Ascending aorta (tissue), 2 donors: Measurements from ENCODE around the gene PUM1. TPM values are rescaled to one million over a fixed set of nuclear protein-coding genes. Genes with fewer than 3 reads are reported as not detected.

Source experiments
- DNase-seq, 2 donors: peaks; one replicate each; pipeline ENCODE4 v3.0.0-alpha.2; 2019; ENCODE audit warnings: low spot score in 2 of 2
- H3K27ac ChIP-seq, 2 donors: fragments of 200-600 bp; sonication (generic); one replicate each; pipeline ENCODE4 v1.5.1; 2016 to 2017; ENCODE audit warnings: mild to moderate bottlenecking in 1 of 2
- H3K27me3 ChIP-seq: fragments of 200-600 bp; sonication (generic); one replicate; pipeline ENCODE4 v1.5.1; 2017
- H3K36me3 ChIP-seq, 2 donors: fragments of 200-600 bp; sonication (generic); one replicate each; pipeline ENCODE4 v1.5.1; 2016
- H3K4me1 ChIP-seq, 2 donors: fragments of 200-600 bp; sonication (generic); one replicate each; pipeline ENCODE4 v1.5.1; 2016 to 2017; ENCODE audit warnings: mild to moderate bottlenecking in 1 of 2
- H3K4me3 ChIP-seq, 2 donors: fragments of 200-600 bp; sonication (generic); one replicate each; pipeline ENCODE4 v1.5.1; 2016 to 2017; ENCODE audit warnings: mild to moderate bottlenecking in 1 of 2
- H3K9me3 ChIP-seq, 2 donors: fragments of 200-600 bp; sonication (generic); one replicate each; pipeline ENCODE4 v1.5.1; 2016
- intact Hi-C: fragments of 100-400 bp; cut with DNase I; formaldehyde crosslinking; loops from one replicate; pipeline ENCODE4 v1.15.1; 2023
- total RNA-seq: library from RNA; depleted of rRNA; stranded (reverse); fragments of >200 nt; gene quantifications from one replicate; pipeline ENCODE4 v1.1.0, GENCODE V29; 2016
- TF ChIP-seq, protein P1 (sequence below), 3 experiments: fragments of 200-600 bp in 2 of 3; fragments of 450-650 bp in 1 of 3; sonication (generic) in 2 of 3; IDR thresholded peaks; one replicate each; pipeline ENCODE4 v1.5.1; 2016 to 2019; ENCODE audit warnings: antibody characterized with exemption in 3 of 3, mild to moderate bottlenecking in 1 of 3, moderate library complexity in 1 of 3

The PUM1 gene
- total RNA-seq, 1 donor from 2014 or later, result 52.3 TPM

- peaks cover 0 to 20% of the 10 kb centered on the region in 2 donors for H3K4me1 ChIP-seq
- no peaks in the 10 kb centered on the region for H3K36me3 ChIP-seq
- H3K4me3 ChIP-seq, result no peak overlapping the region
- DNase-seq, result no peak
- H3K27ac ChIP-seq, result no peak overlapping the region
- TF ChIP-seq, protein P1, sequence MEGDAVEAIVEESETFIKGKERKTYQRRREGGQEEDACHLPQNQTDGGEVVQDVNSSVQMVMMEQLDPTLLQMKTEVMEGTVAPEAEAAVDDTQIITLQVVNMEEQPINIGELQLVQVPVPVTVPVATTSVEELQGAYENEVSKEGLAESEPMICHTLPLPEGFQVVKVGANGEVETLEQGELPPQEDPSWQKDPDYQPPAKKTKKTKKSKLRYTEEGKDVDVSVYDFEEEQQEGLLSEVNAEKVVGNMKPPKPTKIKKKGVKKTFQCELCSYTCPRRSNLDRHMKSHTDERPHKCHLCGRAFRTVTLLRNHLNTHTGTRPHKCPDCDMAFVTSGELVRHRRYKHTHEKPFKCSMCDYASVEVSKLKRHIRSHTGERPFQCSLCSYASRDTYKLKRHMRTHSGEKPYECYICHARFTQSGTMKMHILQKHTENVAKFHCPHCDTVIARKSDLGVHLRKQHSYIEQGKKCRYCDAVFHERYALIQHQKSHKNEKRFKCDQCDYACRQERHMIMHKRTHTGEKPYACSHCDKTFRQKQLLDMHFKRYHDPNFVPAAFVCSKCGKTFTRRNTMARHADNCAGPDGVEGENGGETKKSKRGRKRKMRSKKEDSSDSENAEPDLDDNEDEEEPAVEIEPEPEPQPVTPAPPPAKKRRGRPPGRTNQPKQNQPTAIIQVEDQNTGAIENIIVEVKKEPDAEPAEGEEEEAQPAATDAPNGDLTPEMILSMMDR (IDR thresholded peaks at IDR 0.05), result no peak
- H3K27me3 ChIP-seq, result no peaks in the 10 kb centered on the region
- intact Hi-C loops, result no loop called here
- no peaks in the 10 kb centered on the region for H3K9me3 ChIP-seq
Observed at GRCh38 chr1:31038360-31038759, 27.2 kb downstream of the PUM1 start.

DNA sequence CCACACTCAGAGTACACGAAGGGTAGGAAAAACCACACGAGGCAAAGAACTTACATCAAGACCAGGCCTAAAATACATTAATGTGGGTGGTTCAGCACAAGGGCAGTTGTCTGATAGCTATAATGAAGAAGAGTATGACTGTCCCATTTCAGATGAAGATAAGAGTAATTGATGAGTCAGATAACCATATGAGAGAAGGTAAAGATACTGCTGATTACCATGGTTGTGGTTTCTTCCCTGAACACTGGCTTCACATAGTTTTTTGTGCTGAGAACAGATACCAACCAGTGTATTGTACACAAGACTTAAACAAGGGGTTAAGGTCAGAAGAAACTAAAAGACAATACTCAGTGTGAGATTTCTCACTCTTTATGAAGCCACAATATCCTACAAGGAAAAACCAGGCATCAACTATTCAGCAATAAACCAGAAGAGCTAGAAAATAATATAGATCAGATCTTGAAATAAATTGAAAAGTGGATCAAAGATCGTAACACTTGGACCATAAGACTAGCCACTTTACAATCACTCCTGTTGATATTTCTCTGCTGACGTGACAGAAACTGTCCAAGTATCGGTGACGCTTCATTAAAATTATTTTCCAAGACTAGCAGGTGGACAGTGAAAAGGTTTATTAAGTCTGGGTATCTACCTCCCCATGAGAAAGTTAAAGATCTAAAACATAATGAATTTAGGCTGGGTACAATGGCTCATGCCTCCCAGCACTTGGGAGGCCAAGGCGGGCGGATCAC lies 28.6 kb downstream of the PUM1 start:
- Histone ChIP-seq H3K9me3 (no peaks in the 10 kb centered on the region), H3K27ac (no peak overlapping the region), H3K27me3 (no peaks in the 10 kb centered on the region), H3K4me3 (no peak overlapping the region), H3K36me3 (no peaks in the 10 kb centered on the region), H3K4me1 (peaks cover 0 to 17% of the 10 kb centered on the region in 2 donors)
- DNase-seq, result no peak
- intact Hi-C loops, result no loop called here
- TF ChIP-seq, protein P1 (IDR thresholded peaks at IDR 0.05), result no peak

GRCh38 chr1:31033598-31033997 lies 31.9 kb downstream of the PUM1 start:
- intact Hi-C loops, result no loop called here
- no peak for DNase-seq
- no peak overlapping the region for H3K27ac ChIP-seq
- no peak overlapping the region for H3K4me3 ChIP-seq
- H3K27me3 ChIP-seq, result no peaks in the 10 kb centered on the region
- H3K9me3 ChIP-seq, result no peaks in the 10 kb centered on the region
- TF ChIP-seq, protein P1 (IDR thresholded peaks at IDR 0.05), result no peak
- H3K36me3 ChIP-seq, result no peaks in the 10 kb centered on the region
- H3K4me1 ChIP-seq, result peaks cover 3 to 24% of the 10 kb centered on the region in 2 donors

DNA sequence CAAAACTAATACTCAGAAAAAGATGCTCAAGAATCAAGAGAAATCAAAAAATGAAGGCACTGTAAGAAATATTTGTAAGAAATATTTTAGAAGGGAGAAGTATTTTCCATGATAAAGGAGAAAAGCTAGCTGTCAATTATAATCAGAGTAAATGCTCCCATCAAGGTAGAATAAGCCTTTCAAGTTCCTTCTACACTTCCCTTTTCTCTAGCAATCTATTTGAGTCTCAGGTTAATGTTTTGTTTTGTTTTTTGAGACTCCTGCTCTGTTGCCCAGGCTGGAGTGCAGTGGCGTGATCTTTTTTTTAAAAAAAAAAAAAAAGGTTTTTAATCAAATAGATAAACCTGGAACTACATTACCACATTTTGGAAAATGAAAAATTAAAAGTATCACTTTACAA lies 33.3 kb downstream of the PUM1 start:
- no peak overlapping the region for H3K4me3 ChIP-seq
- no peaks in the 10 kb centered on the region for H3K9me3 ChIP-seq
- peaks cover 3 to 28% of the 10 kb centered on the region in 2 donors for H3K4me1 ChIP-seq
- H3K27ac ChIP-seq, result no peak overlapping the region
- H3K36me3 ChIP-seq, result no peaks in the 10 kb centered on the region
- intact Hi-C loops, result no loop called here
- TF ChIP-seq, protein P1 (IDR thresholded peaks at IDR 0.05), result no peak
- H3K27me3 ChIP-seq, result no peaks in the 10 kb centered on the region
- DNase-seq, result no peak

GRCh38 chr1:31031330-31032143 lies 34.0 kb downstream of the PUM1 start:
- TF ChIP-seq, protein P1 (IDR thresholded peaks at IDR 0.05), result no peak
- Histone ChIP-seq H3K9me3 (no peaks in the 10 kb centered on the region), H3K4me1 (peaks cover 3 to 33% of the 10 kb centered on the region in 2 donors), H3K27ac (peak overlapping the region in 1 of 2 donors; percentile 4), H3K4me3 (no peak overlapping the region), H3K27me3 (no peaks in the 10 kb centered on the region), H3K36me3 (no peaks in the 10 kb centered on the region)
- no peak for DNase-seq
- intact Hi-C loops, result no loop called here
